PC-9 (cell line): ENCODE results near the gene ZNF444. TPM values are rescaled to one million over a fixed set of nuclear protein-coding genes. Genes with fewer than 3 reads are reported as not detected.
"Not testable (repeated sequence)": the region's sequence is repeated elsewhere in the genome, so short reads cannot be mapped to it uniquely, and the experiment has no call there.

Experiments used
- BruUV-seq: library from RNA; stranded (reverse); fragments of 400-500 nt; replicated peaks from 2 replicates; lab custom pipeline; 2021; lab: Mats Ljungman, UMichigan
- CTCF ChIA-PET: fragments of 300-600 bp; sonication (Branson Sonifier 250); formaldehyde crosslinking; loops from one replicate; lab custom pipeline; 2022; ENCODE audit warnings: antibody characterized with exemption; lab: Charles Lee
- POLR2A ChIA-PET: fragments of 300-600 bp; sonication (Branson Sonifier 250); formaldehyde crosslinking; loops from one replicate; lab custom pipeline; 2022; ENCODE audit warnings: antibody characterized with exemption; ENCODE audit not compliant: unreplicated experiment; lab: Charles Lee
- DNase-seq, 2 experiments: peaks; one replicate each; pipeline versions ENCODE4 v3.0.0 to v3.0.0-alpha.2; 2015 to 2022; ENCODE audit warnings: mixed read lengths in 1 of 2
- H2AFZ ChIP-seq: fragments of 200-600 bp; sonication (generic); 2 replicates; pipeline ENCODE4 v1.8.1; 2017; ENCODE audit warnings: antibody characterized with exemption
- H3F3A ChIP-seq: fragments of 200-600 bp; sonication (generic); 2 replicates; pipeline ENCODE4 v1.8.1; 2017; ENCODE audit warnings: antibody characterized with exemption, mild to moderate bottlenecking, low read depth; ENCODE audit not compliant: insufficient read depth
- H3K27ac ChIP-seq: fragments of 200-600 bp; sonication (generic); 2 replicates; pipeline ENCODE4 v1.6.1; 2016; ENCODE audit warnings: mixed run types
- H3K27me3 ChIP-seq: fragments of 200-600 bp; sonication (generic); 2 replicates; pipeline ENCODE4 v1.6.1; 2016; ENCODE audit warnings: low read depth, mixed run types; ENCODE audit not compliant: insufficient read depth
- H3K36me3 ChIP-seq: fragments of 200-600 bp; sonication (generic); 2 replicates; pipeline ENCODE4 v1.6.1; 2016; ENCODE audit warnings: low read depth, mixed run types
- H3K4me1 ChIP-seq: fragments of 200-600 bp; sonication (generic); replicated peaks from 2 replicates; pipeline ENCODE4 v1.6.1; 2016; ENCODE audit warnings: mixed run types; ENCODE audit not compliant: insufficient read depth
- H3K4me2 ChIP-seq: fragments of 200-600 bp; sonication (generic); 2 replicates; pipeline ENCODE4 v1.6.1; 2017; ENCODE audit warnings: mixed run types
- H3K4me3 ChIP-seq: fragments of 200-600 bp; sonication (generic); 2 replicates; pipeline ENCODE4 v1.6.1; 2016; ENCODE audit warnings: mixed run types
- H3K79me2 ChIP-seq: fragments of 200-600 bp; sonication (generic); 2 replicates; pipeline ENCODE4 v1.6.1; 2017; ENCODE audit warnings: low read depth, mixed run types
- H3K9me2 ChIP-seq: fragments of 200-600 bp; sonication (generic); 2 replicates; pipeline ENCODE4 v1.8.1; 2017; ENCODE audit warnings: mild to moderate bottlenecking; ENCODE audit not compliant: insufficient read depth
- H3K9me3 ChIP-seq: fragments of 200-600 bp; sonication (generic); 2 replicates; pipeline ENCODE4 v1.8.1; 2016; ENCODE audit warnings: low read depth; ENCODE audit not compliant: insufficient read depth
- H4K20me1 ChIP-seq: fragments of 200-600 bp; sonication (generic); 2 replicates; pipeline ENCODE4 v1.8.1; 2017; ENCODE audit not compliant: insufficient read depth
- EZH2 ChIP-seq: fragments of 200-600 bp; sonication (generic); IDR thresholded peaks from 2 replicates; pipeline ENCODE4 v1.8.0; 2017; ENCODE audit warnings: antibody characterized with exemption, low read depth
- intact Hi-C: fragments of 100-400 bp; cut with micrococcal nuclease; formaldehyde crosslinking; loops from one replicate; pipeline ENCODE4 v1.10.0; 2022; ENCODE audit not compliant: unreplicated experiment
- total RNA-seq: library from RNA; stranded (reverse); gene quantifications from 2 replicates; pipeline ENCODE4 v1.2.3, GENCODE V29; 2021
- TF ChIP-seq, protein P1 (sequence below): fragments of 200-600 bp; sonication (generic); conservative IDR thresholded peaks from 2 replicates; pipeline ENCODE4 v1.6.1; 2017; ENCODE audit warnings: mixed run types, antibody characterized with exemption, mild to moderate bottlenecking, moderate library complexity

The ZNF444 gene
- total RNA-seq, 1 experiment from 2014 or later: 50.5 TPM

DNA sequence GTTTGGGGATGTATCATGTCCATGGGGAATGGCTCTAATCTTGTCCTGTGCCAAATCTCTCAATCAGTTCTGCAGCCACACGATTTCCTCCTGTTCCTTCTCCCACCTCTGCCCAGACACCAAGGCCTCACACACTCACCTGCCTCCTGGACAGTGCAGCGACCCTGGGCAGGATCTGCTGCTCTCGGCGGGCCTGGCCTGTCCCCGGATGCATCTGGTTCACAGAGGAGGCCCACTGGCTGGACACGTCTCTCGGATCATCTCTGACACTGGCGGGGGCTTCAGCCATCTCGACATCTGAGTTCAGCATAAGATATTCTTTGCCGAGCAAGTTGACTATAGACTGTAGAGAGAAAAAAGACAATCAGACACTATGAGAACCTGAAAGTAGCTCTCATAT is 50.6 kb downstream of the ZNF444 start:
- Histone ChIP-seq H3K4me2 (no peak overlapping the region), H3K4me3 (no peak overlapping the region), H2AFZ (no peak overlapping the region), H3K27me3 (peaks cover 78% of the 10 kb centered on the region), H3K4me1 (no peaks in the 10 kb centered on the region), H3K9me3 (no peaks in the 10 kb centered on the region; the same call in 1 of the 2 replicates), H3K79me2 (no peaks in the 10 kb centered on the region), H4K20me1 (no peaks in the 10 kb centered on the region; the same call in 1 of the 2 replicates), H3K27ac (no peak overlapping the region), H3K9me2 (no peaks in the 10 kb centered on the region), H3K36me3 (no peaks in the 10 kb centered on the region), H3F3A (no peaks in the 10 kb centered on the region)
- POLR2A ChIA-PET: no interaction called here
- CTCF ChIA-PET: no interaction called here
- BruUV-seq: no TSS peak
- no peak for DNase-seq
- intact Hi-C loops: no loop called here
- TF ChIP-seq, protein P1, sequence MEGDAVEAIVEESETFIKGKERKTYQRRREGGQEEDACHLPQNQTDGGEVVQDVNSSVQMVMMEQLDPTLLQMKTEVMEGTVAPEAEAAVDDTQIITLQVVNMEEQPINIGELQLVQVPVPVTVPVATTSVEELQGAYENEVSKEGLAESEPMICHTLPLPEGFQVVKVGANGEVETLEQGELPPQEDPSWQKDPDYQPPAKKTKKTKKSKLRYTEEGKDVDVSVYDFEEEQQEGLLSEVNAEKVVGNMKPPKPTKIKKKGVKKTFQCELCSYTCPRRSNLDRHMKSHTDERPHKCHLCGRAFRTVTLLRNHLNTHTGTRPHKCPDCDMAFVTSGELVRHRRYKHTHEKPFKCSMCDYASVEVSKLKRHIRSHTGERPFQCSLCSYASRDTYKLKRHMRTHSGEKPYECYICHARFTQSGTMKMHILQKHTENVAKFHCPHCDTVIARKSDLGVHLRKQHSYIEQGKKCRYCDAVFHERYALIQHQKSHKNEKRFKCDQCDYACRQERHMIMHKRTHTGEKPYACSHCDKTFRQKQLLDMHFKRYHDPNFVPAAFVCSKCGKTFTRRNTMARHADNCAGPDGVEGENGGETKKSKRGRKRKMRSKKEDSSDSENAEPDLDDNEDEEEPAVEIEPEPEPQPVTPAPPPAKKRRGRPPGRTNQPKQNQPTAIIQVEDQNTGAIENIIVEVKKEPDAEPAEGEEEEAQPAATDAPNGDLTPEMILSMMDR: no peak
- TF ChIP-seq EZH2: no peak

DNA sequence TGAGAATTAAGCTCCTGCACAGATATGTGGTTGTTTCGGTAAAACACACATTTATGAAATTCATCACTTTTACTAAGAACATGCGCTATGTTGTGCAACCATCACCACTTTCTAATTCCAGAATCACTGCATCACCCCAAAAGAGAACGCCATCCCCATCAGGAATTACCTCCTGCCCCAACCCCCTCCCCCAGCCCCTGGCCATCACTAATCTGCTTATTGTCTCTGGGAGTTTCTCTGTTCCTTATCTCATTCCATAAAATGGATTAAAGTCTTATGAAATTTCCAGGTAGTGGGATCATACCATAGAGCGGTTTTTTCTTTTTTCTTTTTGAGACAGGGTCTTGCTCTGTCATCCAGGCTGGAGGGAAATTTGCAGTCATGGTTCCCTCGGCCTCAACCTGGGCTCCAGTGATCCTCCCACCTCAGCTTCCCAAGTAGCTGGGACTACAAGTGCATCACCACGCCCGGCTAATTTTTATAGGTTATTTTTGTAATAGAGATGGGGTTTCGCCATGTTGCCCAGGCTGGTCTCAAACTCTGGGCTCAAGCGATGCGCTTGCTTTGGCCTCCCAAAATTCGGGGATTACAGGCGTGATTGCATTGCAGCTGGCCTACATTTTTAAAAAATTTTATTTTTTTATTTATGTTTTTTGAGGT is 53.0 kb downstream of the ZNF444 start:
- Histone ChIP-seq H3K4me2 (no peak overlapping the region), H3F3A (no peaks in the 10 kb centered on the region), H3K27ac (no peak overlapping the region), H3K36me3 (no peaks in the 10 kb centered on the region), H3K9me2 (no peaks in the 10 kb centered on the region), H3K79me2 (no peaks in the 10 kb centered on the region), H2AFZ (no peak overlapping the region), H4K20me1 (no peaks in the 10 kb centered on the region; the same call in 1 of the 2 replicates), H3K9me3 (no peaks in the 10 kb centered on the region; the same call in 1 of the 2 replicates), H3K4me3 (no peak overlapping the region), H3K27me3 (peaks cover 88% of the 10 kb centered on the region), H3K4me1 (no peaks in the 10 kb centered on the region)
- no peak for DNase-seq
- no TSS peak for BruUV-seq
- POLR2A ChIA-PET: no interaction called here
- CTCF ChIA-PET: interaction anchor here (0.6 kb wide), 1 partner anchor 124 kb away, joined by 5 read pairs; no protein-coding TSS in a partner anchor
- intact Hi-C loops: no loop called here
- no peak for TF ChIP-seq EZH2
- TF ChIP-seq, protein P1: no peak

GRCh38 chr19:56197646-56198045 is 56.6 kb downstream of the ZNF444 start, which contains the start of gene ZSCAN5B:
Gene ZSCAN5B, minus strand, starts transcription at chr19:56197783. Its CDS starts 4,731 bp downstream, at chr19:56193052.
- POLR2A ChIA-PET, H3K4me3 ChIP-seq, H3K4me1 ChIP-seq, BruUV-seq, H3K9me2 ChIP-seq, H3F3A ChIP-seq, H3K9me3 ChIP-seq, H3K79me2 ChIP-seq, H3K27ac ChIP-seq, intact Hi-C loops, DNase-seq, H2AFZ ChIP-seq, H4K20me1 ChIP-seq, H3K4me2 ChIP-seq, H3K36me3 ChIP-seq: not testable (repeated sequence)
- H3K27me3 ChIP-seq: peaks cover 90% of the 10 kb centered on the region
- CTCF ChIA-PET: interaction anchor here (0.8 kb wide), 1 partner anchor 101 kb away, joined by 4 read pairs; no protein-coding TSS in a partner anchor
